ENCODE measurements around the gene PDE6H. TPM values are rescaled to one million over a fixed set of nuclear protein-coding genes. Genes with fewer than 3 reads are reported as not detected.

The PDE6H gene
- total and polyA plus RNA-seq, 2 donors (not counting 1 experiment from before 2014, with no cell fraction given) = not detected

GRCh38 chr12:14976658-14977057 is 3.8 kb downstream of the PDE6H start:
- Histone ChIP-seq H4K20me1 (ENCODE audit: control insufficient read depth, extremely low read depth, insufficient read depth, low read length) (no peaks in the 10 kb centered on the region), H3K27ac (ENCODE audit: insufficient read depth, low read length) (no peak overlapping the region), H3K27me3 (ENCODE audit: control insufficient read depth, insufficient read depth, low read length) (no peaks in the 10 kb centered on the region), H3K4me3 (replicated peaks in 1 of 4; ENCODE audit: control extremely low read depth in 1 of 4, insufficient read depth in 1 of 4, low read depth in 3 of 4, low read length in 4 of 4) (no peak overlapping the region), H3K9me3 (ENCODE audit: control insufficient read depth, insufficient read depth, low read depth, low read length) (no peaks in the 10 kb centered on the region), H2AFZ (ENCODE audit: low read length) (no peak overlapping the region), H3K4me2 (ENCODE audit: extremely low read depth, insufficient read depth, low read length) (no peak overlapping the region), H3K4me1 (ENCODE audit: control insufficient read depth, extremely low read depth, insufficient read depth, low read length) (no peaks in the 10 kb centered on the region), H3K9ac (ENCODE audit: insufficient read depth, low read length) (no peak overlapping the region), H3K79me2 (ENCODE audit: control insufficient read depth, insufficient read depth, low read length) (no peaks in the 10 kb centered on the region), H3K36me3 (ENCODE audit: control insufficient read depth, insufficient read depth, low read length) (no peaks in the 10 kb centered on the region)
- no peak for TF ChIP-seq EZH2 (IDR thresholded peaks at IDR 0.05; ENCODE audit: low read length, missing control alignments)
- TF ChIP-seq, protein P1, sequence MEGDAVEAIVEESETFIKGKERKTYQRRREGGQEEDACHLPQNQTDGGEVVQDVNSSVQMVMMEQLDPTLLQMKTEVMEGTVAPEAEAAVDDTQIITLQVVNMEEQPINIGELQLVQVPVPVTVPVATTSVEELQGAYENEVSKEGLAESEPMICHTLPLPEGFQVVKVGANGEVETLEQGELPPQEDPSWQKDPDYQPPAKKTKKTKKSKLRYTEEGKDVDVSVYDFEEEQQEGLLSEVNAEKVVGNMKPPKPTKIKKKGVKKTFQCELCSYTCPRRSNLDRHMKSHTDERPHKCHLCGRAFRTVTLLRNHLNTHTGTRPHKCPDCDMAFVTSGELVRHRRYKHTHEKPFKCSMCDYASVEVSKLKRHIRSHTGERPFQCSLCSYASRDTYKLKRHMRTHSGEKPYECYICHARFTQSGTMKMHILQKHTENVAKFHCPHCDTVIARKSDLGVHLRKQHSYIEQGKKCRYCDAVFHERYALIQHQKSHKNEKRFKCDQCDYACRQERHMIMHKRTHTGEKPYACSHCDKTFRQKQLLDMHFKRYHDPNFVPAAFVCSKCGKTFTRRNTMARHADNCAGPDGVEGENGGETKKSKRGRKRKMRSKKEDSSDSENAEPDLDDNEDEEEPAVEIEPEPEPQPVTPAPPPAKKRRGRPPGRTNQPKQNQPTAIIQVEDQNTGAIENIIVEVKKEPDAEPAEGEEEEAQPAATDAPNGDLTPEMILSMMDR (conservative IDR thresholded peaks at IDR 0.05 in 1 of 2, IDR thresholded peaks at IDR 0.05 in 1 of 2; ENCODE audit: low read depth in 1 of 2, low read length in 2 of 2) = no peak
- no peak for DNase-seq (ENCODE audit: low read depth in 2 of 2)

DNA sequence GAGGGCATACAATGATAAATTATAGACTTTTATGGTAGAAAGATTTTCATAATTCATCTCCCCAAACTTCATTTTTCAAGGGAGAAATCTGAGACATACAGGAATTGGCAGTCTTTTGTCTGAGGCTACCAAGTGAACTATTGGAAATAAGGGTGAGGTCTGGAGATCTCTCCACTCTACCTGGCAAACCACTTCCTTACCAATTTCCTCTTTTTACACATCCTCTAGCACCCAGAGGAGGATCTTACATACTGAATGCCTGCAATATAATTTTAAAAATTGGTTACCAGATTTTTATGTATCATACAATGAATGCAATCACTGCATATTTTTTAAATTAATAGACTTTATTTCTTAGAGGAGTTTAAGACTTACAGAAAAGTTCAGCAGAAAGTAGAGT is 6.6 kb downstream of the PDE6H start:
- H3K4me2 ChIP-seq (ENCODE audit: extremely low read depth, insufficient read depth, low read length) = no peak overlapping the region
- H2AFZ ChIP-seq (ENCODE audit: low read length) = no peak overlapping the region
- no peaks in the 10 kb centered on the region for H3K36me3 ChIP-seq (ENCODE audit: control insufficient read depth, insufficient read depth, low read length)
- no peak for DNase-seq (ENCODE audit: low read depth in 2 of 2)
- no peak overlapping the region for H3K9ac ChIP-seq (ENCODE audit: insufficient read depth, low read length)
- no peaks in the 10 kb centered on the region for H3K79me2 ChIP-seq (ENCODE audit: control insufficient read depth, insufficient read depth, low read length)
- no peaks in the 10 kb centered on the region for H4K20me1 ChIP-seq (ENCODE audit: control insufficient read depth, extremely low read depth, insufficient read depth, low read length)
- H3K4me3 ChIP-seq (replicated peaks in 1 of 4; ENCODE audit: control extremely low read depth in 1 of 4, insufficient read depth in 1 of 4, low read depth in 3 of 4, low read length in 4 of 4) = no peak overlapping the region
- H3K27ac ChIP-seq (ENCODE audit: insufficient read depth, low read length) = no peak overlapping the region
- H3K4me1 ChIP-seq (ENCODE audit: control insufficient read depth, extremely low read depth, insufficient read depth, low read length) = no peaks in the 10 kb centered on the region
- no peak for TF ChIP-seq EZH2 (IDR thresholded peaks at IDR 0.05; ENCODE audit: low read length, missing control alignments)
- TF ChIP-seq, protein P1 (conservative IDR thresholded peaks at IDR 0.05 in 1 of 2, IDR thresholded peaks at IDR 0.05 in 1 of 2; ENCODE audit: low read depth in 1 of 2, low read length in 2 of 2) = no peak
- H3K9me3 ChIP-seq (ENCODE audit: control insufficient read depth, insufficient read depth, low read depth, low read length) = no peaks in the 10 kb centered on the region
- H3K27me3 ChIP-seq (ENCODE audit: control insufficient read depth, insufficient read depth, low read length) = no peaks in the 10 kb centered on the region

GRCh38 chr12:14981049-14981448 is 8.2 kb downstream of the PDE6H start:
- H3K4me2 ChIP-seq (ENCODE audit: extremely low read depth, insufficient read depth, low read length) = no peak overlapping the region
- no peaks in the 10 kb centered on the region for H4K20me1 ChIP-seq (ENCODE audit: control insufficient read depth, extremely low read depth, insufficient read depth, low read length)
- H3K9ac ChIP-seq (ENCODE audit: insufficient read depth, low read length) = no peak overlapping the region
- no peaks in the 10 kb centered on the region for H3K36me3 ChIP-seq (ENCODE audit: control insufficient read depth, insufficient read depth, low read length)
- no peak overlapping the region for H2AFZ ChIP-seq (ENCODE audit: low read length)
- H3K4me3 ChIP-seq (replicated peaks in 1 of 4; ENCODE audit: control extremely low read depth in 1 of 4, insufficient read depth in 1 of 4, low read depth in 3 of 4, low read length in 4 of 4) = no peak overlapping the region
- H3K27me3 ChIP-seq (ENCODE audit: control insufficient read depth, insufficient read depth, low read length) = no peaks in the 10 kb centered on the region
- no peak overlapping the region for H3K27ac ChIP-seq (ENCODE audit: insufficient read depth, low read length)
- H3K4me1 ChIP-seq (ENCODE audit: control insufficient read depth, extremely low read depth, insufficient read depth, low read length) = no peaks in the 10 kb centered on the region
- H3K79me2 ChIP-seq (ENCODE audit: control insufficient read depth, insufficient read depth, low read length) = no peaks in the 10 kb centered on the region
- no peaks in the 10 kb centered on the region for H3K9me3 ChIP-seq (ENCODE audit: control insufficient read depth, insufficient read depth, low read depth, low read length)
- no peak for DNase-seq (ENCODE audit: low read depth in 2 of 2)
- no peak for TF ChIP-seq EZH2 (IDR thresholded peaks at IDR 0.05; ENCODE audit: low read length, missing control alignments)
- TF ChIP-seq, protein P1 (conservative IDR thresholded peaks at IDR 0.05 in 1 of 2, IDR thresholded peaks at IDR 0.05 in 1 of 2; ENCODE audit: low read depth in 1 of 2, low read length in 2 of 2) = no peak
